Fibroblast of lung (primary cell): ENCODE data around the gene ITPRIPL1. TPM values are rescaled to one million over a fixed set of nuclear protein-coding genes. Genes with fewer than 3 reads are reported as not detected.
A peak's percentile ranks its signal among the peaks of the same experiment; 100 is the strongest.

Experiments
- DNase-seq, 2 donors: peaks; one replicate each; pipeline versions ENCODE4 v3.0.0 to v3.0.0-alpha.2; 2010; ENCODE audit warnings: low read depth in 2 of 2
- H2AFZ ChIP-seq: 2 replicates; pipeline ENCODE4 v1.5.1; 2012; ENCODE audit warnings: low read length, control low read depth, inconsistent platforms
- H3K27ac ChIP-seq: 2 replicates; pipeline ENCODE4 v1.5.1; 2011; ENCODE audit warnings: low read length, control low read depth; ENCODE audit not compliant: insufficient read depth
- H3K27me3 ChIP-seq: 2 replicates; pipeline ENCODE4 v1.5.1; 2011; ENCODE audit warnings: mild to moderate bottlenecking, low read length; ENCODE audit not compliant: control insufficient read depth, insufficient read depth
- H3K36me3 ChIP-seq: 2 replicates; pipeline ENCODE4 v1.5.1; 2011; ENCODE audit warnings: low read length; ENCODE audit not compliant: control insufficient read depth, insufficient read depth
- H3K4me1 ChIP-seq: 2 replicates; pipeline ENCODE4 v1.5.1; 2011; ENCODE audit warnings: low read length; ENCODE audit not compliant: control insufficient read depth, insufficient read depth; ENCODE audit errors: extremely low read depth
- H3K4me2 ChIP-seq: 2 replicates; pipeline ENCODE4 v1.5.1; 2011; ENCODE audit warnings: low read length, control low read depth; ENCODE audit not compliant: insufficient read depth; ENCODE audit errors: extremely low read depth
- H3K4me3 ChIP-seq, 4 experiments: fragments of 200-600 bp in 1 of 4; sonication (generic) in 1 of 4; replicated peaks in 1 of 4; 2 replicates each; pipeline ENCODE4 v1.5.1; 2011 to 2016; ENCODE audit warnings: low read length in 4 of 4, low read depth in 3 of 4, mild to moderate bottlenecking in 3 of 4, control low read depth in 2 of 4, inconsistent platforms in 1 of 4, mixed read lengths in 1 of 4; ENCODE audit not compliant: insufficient read depth in 1 of 4; ENCODE audit errors: control extremely low read depth in 1 of 4
- H3K79me2 ChIP-seq: 2 replicates; pipeline ENCODE4 v1.5.1; 2012; ENCODE audit warnings: mild to moderate bottlenecking, low read length, inconsistent platforms; ENCODE audit not compliant: control insufficient read depth, insufficient read depth
- H3K9ac ChIP-seq: 2 replicates; pipeline ENCODE4 v1.5.1; 2011; ENCODE audit warnings: mild to moderate bottlenecking, low read length, control low read depth; ENCODE audit not compliant: insufficient read depth
- H3K9me3 ChIP-seq: 2 replicates; pipeline ENCODE4 v1.5.1; 2012; ENCODE audit warnings: low read depth, low read length; ENCODE audit not compliant: control insufficient read depth, insufficient read depth
- H4K20me1 ChIP-seq: 2 replicates; pipeline ENCODE4 v1.5.1; 2011; ENCODE audit warnings: low read length; ENCODE audit not compliant: control insufficient read depth, insufficient read depth; ENCODE audit errors: extremely low read depth
- EZH2 ChIP-seq: IDR thresholded peaks from 2 replicates; pipeline ENCODE4 v1.5.1; 2012; ENCODE audit warnings: low read length, control low read depth, mild to moderate bottlenecking; ENCODE audit errors: missing control alignments
- polyA plus RNA-seq, 2 donors: library from polyadenylated mRNA; depleted of rRNA in 1 of 2; stranded (reverse) in 1 of 2; unstranded in 1 of 2; fragments of >200 nt; gene quantifications; 2 replicates each; pipeline ENCODE4 v1.2.1, GENCODE V29; 2011 to 2012; ENCODE audit warnings: missing spikeins in 1 of 2
- total RNA-seq: library from RNA; depleted of rRNA; stranded (reverse); fragments of >200 nt; gene quantifications from 2 replicates; pipeline ENCODE4 v1.2.1, GENCODE V29; 2014
- TF ChIP-seq, protein P1 (sequence below), 2 donors: IDR thresholded peaks in 1 of 2; conservative IDR thresholded peaks in 1 of 2; 1 replicate in 1 of 2; 2 replicates in 1 of 2; pipeline ENCODE4 v1.5.1; 2011 to 2012; ENCODE audit warnings: low read length in 2 of 2, control low read depth in 1 of 2, inconsistent platforms in 1 of 2, low read depth in 1 of 2, mild to moderate bottlenecking in 1 of 2

ITPRIPL1 gene
- total and polyA plus RNA-seq, 2 donors (not counting 1 experiment from before 2014, with no cell fraction given), result 2.0 to 4.1 TPM

- DNase-seq, result no peak
- Histone ChIP-seq H3K27ac (no peak overlapping the region), H3K79me2 (peaks cover 15% of the 10 kb centered on the region), H3K36me3 (peaks cover 33% of the 10 kb centered on the region), H3K4me1 (peaks cover 5% of the 10 kb centered on the region), H3K9ac (no peak overlapping the region), H4K20me1 (no peaks in the 10 kb centered on the region), H3K4me2 (no peak overlapping the region), H3K27me3 (no peaks in the 10 kb centered on the region), H2AFZ (no peak overlapping the region), H3K9me3 (no peaks in the 10 kb centered on the region), H3K4me3 (no peak overlapping the region)
- no peak for TF ChIP-seq EZH2
- TF ChIP-seq, protein P1, sequence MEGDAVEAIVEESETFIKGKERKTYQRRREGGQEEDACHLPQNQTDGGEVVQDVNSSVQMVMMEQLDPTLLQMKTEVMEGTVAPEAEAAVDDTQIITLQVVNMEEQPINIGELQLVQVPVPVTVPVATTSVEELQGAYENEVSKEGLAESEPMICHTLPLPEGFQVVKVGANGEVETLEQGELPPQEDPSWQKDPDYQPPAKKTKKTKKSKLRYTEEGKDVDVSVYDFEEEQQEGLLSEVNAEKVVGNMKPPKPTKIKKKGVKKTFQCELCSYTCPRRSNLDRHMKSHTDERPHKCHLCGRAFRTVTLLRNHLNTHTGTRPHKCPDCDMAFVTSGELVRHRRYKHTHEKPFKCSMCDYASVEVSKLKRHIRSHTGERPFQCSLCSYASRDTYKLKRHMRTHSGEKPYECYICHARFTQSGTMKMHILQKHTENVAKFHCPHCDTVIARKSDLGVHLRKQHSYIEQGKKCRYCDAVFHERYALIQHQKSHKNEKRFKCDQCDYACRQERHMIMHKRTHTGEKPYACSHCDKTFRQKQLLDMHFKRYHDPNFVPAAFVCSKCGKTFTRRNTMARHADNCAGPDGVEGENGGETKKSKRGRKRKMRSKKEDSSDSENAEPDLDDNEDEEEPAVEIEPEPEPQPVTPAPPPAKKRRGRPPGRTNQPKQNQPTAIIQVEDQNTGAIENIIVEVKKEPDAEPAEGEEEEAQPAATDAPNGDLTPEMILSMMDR (conservative IDR thresholded peaks at IDR 0.05 in 1 of 2, IDR thresholded peaks at IDR 0.05 in 1 of 2; ENCODE audit: low read depth in 1 of 2, low read length in 2 of 2), result no peak
Measured at GRCh38 chr2:96301865-96302264, 23.3 kb upstream of the ITPRIPL1 start.

- no peak overlapping the region for H2AFZ ChIP-seq
- no peak for DNase-seq
- no peaks in the 10 kb centered on the region for H3K27me3 ChIP-seq
- H3K4me1 ChIP-seq, result peaks cover 5% of the 10 kb centered on the region
- peak overlapping the region; percentile 61 for H3K4me2 ChIP-seq
- no peak for TF ChIP-seq EZH2
- TF ChIP-seq, protein P1 (conservative IDR thresholded peaks at IDR 0.05 in 1 of 2, IDR thresholded peaks at IDR 0.05 in 1 of 2; ENCODE audit: low read depth in 1 of 2, low read length in 2 of 2), result no peak
- H3K4me3 ChIP-seq, result peak overlapping the region; percentile 62 to 99 (median 95)
- H3K9me3 ChIP-seq, result no peaks in the 10 kb centered on the region
- peaks cover 16% of the 10 kb centered on the region for H3K36me3 ChIP-seq
- H3K27ac ChIP-seq, result peak overlapping the region; percentile 81
- peaks cover 15% of the 10 kb centered on the region for H3K79me2 ChIP-seq
- H3K9ac ChIP-seq, result no peak overlapping the region
- no peaks in the 10 kb centered on the region for H4K20me1 ChIP-seq
Measured at GRCh38 chr2:96304606-96305005, 20.5 kb upstream of the ITPRIPL1 start.

GRCh38 chr2:96305091-96305978, 19.8 kb upstream of the ITPRIPL1 start, which contains the start of gene SNRNP200:
Gene SNRNP200 (minus strand): TSS chr2:96305546. CDS start chr2:96305437, 109 bp downstream.
- H4K20me1 ChIP-seq, result no peaks in the 10 kb centered on the region
- H3K4me1 ChIP-seq, result peaks cover 5% of the 10 kb centered on the region
- peak within 1 kb of the TSS; percentile 90 for H2AFZ ChIP-seq
- H3K27me3 ChIP-seq, result no peaks in the 10 kb centered on the region
- DNase-seq, result peak; percentile 79 to 80
- H3K27ac ChIP-seq, result peak within 1 kb of the TSS; percentile 81
- H3K36me3 ChIP-seq, result peaks cover 13% of the 10 kb centered on the region
- peak within 1 kb of the TSS; percentile 83 for H3K9ac ChIP-seq
- peaks cover 15% of the 10 kb centered on the region for H3K79me2 ChIP-seq
- H3K9me3 ChIP-seq, result no peaks in the 10 kb centered on the region
- H3K4me3 ChIP-seq, result peak within 1 kb of the TSS; percentile 62 to 99 (median 95)
- no peak for TF ChIP-seq EZH2
- TF ChIP-seq, protein P1 (conservative IDR thresholded peaks at IDR 0.05 in 1 of 2, IDR thresholded peaks at IDR 0.05 in 1 of 2; ENCODE audit: low read depth in 1 of 2, low read length in 2 of 2), result no peak
- H3K4me2 ChIP-seq, result peak within 1 kb of the TSS; percentile 85
